GM06990 (cell line): ENCODE measurements around the gene ASB18.

Experiments
- DNase-seq: peaks from one replicate; pipeline ENCODE4 v3.0.0-alpha.2; 2011; ENCODE audit not compliant: insufficient read length; ENCODE audit errors: extremely low read depth
- H3K27me3 ChIP-seq: replicated peaks from 2 replicates; pipeline ENCODE4 v1.6.0; 2011; ENCODE audit warnings: low read length; ENCODE audit not compliant: control insufficient read depth, insufficient read depth
- H3K36me3 ChIP-seq: 2 replicates; pipeline ENCODE4 v1.5.1; 2011; ENCODE audit warnings: low read length; ENCODE audit not compliant: control insufficient read depth, insufficient read depth
- H3K4me3 ChIP-seq: replicated peaks from 2 replicates; pipeline ENCODE4 v1.5.1; 2011; ENCODE audit warnings: low read depth, mild to moderate bottlenecking, control low read depth, low read length
- CTCF ChIP-seq: IDR thresholded peaks from 2 replicates; pipeline ENCODE4 v1.5.1; 2011; ENCODE audit warnings: low read length, control low read depth, mild to moderate bottlenecking, inconsistent platforms; ENCODE audit not compliant: insufficient read depth, poor library complexity, severe bottlenecking

The ASB18 gene

GRCh38 chr2:236254674-236255073, 9.5 kb downstream of the ASB18 start:
- TF ChIP-seq CTCF, result no peak
- no peak for DNase-seq
- Histone ChIP-seq H3K27me3 (peaks cover 2% of the 10 kb centered on the region; the same call in 1 of the 2 replicates), H3K36me3 (no peaks in the 10 kb centered on the region), H3K4me3 (no peak overlapping the region)

- Histone ChIP-seq H3K36me3 (no peaks in the 10 kb centered on the region), H3K27me3 (peaks cover 2% of the 10 kb centered on the region; the same call in 1 of the 2 replicates), H3K4me3 (no peak overlapping the region)
- TF ChIP-seq CTCF, result no peak
- no peak for DNase-seq
These were observed 10.2 kb downstream of the ASB18 start for GRCh38 chr2:236254001-236254400.

GRCh38 chr2:236252602-236253001, 11.6 kb downstream of the ASB18 start:
- no peak for DNase-seq
- H3K36me3 ChIP-seq, result no peaks in the 10 kb centered on the region
- no peak overlapping the region for H3K4me3 ChIP-seq
- TF ChIP-seq CTCF, result no peak
- peaks cover 2% of the 10 kb centered on the region; the same call in 1 of the 2 replicates for H3K27me3 ChIP-seq

- no peak for TF ChIP-seq CTCF
- peaks cover 2% of the 10 kb centered on the region; the same call in 1 of the 2 replicates for H3K27me3 ChIP-seq
These were observed 13.2 kb downstream of the ASB18 start for GRCh38 chr2:236250909-236251579.

GRCh38 chr2:236250286-236250685, 13.9 kb downstream of the ASB18 start:
- Histone ChIP-seq H3K4me3 (no peak overlapping the region), H3K27me3 (peaks cover 2% of the 10 kb centered on the region; the same call in 1 of the 2 replicates), H3K36me3 (no peaks in the 10 kb centered on the region)
- TF ChIP-seq CTCF, result no peak
- no peak for DNase-seq

More at GRCh38 chr2:236250909-236251579, 13.2 kb downstream of the ASB18 start:
- Histone ChIP-seq H3K4me3 (no peak overlapping the region), H3K36me3 (no peaks in the 10 kb centered on the region)
- DNase-seq, result no peak
